ENCODE results near the gene RHOH.

GRCh38 chr4:40199179-40199670, 2.4 kb downstream of the RHOH start:
- TF ChIP-seq CTCF (optimal IDR thresholded peaks at IDR 0.05 in 1 of 3, IDR thresholded peaks at IDR 0.05 in 1 of 3, conservative IDR thresholded peaks at IDR 0.05 in 1 of 3; ENCODE audit: extremely low read depth in 1 of 3, insufficient read depth in 2 of 3, low read length in 3 of 3) (no peak), EZH2 (IDR thresholded peaks at IDR 0.05; ENCODE audit: low read length) (no peak)

Measured in keratinocyte (primary cell).